ENCODE results near the gene TNFRSF18. TPM values are rescaled to one million over a fixed set of nuclear protein-coding genes. Genes with fewer than 3 reads are reported as not detected.

The TNFRSF18 gene
- total RNA-seq, 2 experiments from 2014 or later = 30.7 to 31.0 TPM

DNA sequence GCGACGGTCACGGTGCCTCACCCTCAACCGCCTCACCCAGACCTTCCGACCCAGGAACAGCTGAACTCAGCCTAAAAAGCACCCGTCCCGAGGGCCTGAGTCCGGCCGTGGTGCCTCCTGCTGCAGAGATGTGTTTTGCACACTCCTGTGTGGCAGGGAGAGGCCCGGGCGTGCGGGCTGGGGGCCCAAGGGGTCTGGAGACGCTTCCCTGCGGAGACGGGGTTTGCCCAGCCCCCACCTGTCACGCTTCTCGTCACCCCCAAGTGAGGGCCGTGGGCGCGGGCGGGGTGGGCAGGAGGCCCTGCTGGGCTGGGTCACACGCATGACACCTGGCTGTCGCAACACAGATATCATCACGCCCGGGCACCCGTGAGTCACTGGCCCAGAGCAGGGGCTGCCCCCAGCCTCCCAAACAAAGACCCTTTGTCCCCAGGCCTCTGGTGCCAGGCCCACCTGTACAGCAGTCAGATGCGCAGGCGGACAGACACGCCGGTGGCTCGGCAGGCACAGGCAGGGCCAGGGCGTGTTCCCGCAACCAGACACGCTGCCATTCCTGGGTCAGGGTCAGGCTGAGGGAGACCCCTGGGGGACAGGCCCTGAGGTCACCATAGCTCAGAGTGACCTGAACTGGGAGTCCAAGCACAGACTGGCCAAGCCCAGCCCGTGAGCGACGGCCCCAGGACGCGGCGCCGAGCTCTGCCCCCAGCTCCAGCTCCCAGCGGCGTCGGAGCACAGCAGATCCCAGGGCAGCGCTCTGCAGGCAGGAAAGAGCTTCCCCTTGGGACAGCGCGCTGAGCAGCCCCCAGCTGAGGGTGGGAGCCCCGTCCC lies 31.7 kb upstream of the TNFRSF18 start:
- Mint-ChIP-seq H3K9me3 (no peaks in the 10 kb centered on the region), H3K36me3 (ENCODE audit: low read depth) (peaks cover 10% of the 10 kb centered on the region), H3K27ac (no peak overlapping the region), H3K4me3 (no peak overlapping the region), H3K27me3 (ENCODE audit: low read depth) (peaks cover 3% of the 10 kb centered on the region), H3K4me1 (ENCODE audit: low read depth) (peaks cover 14% of the 10 kb centered on the region)
- DNase-seq = no peak
- CTCF ChIA-PET = interaction anchor here (0.7 to 0.9 kb wide), 2 partner anchors 116 to 117 kb away, joined by 3 read pairs; no protein-coding TSS in a partner anchor
- intact Hi-C loops (cut with micrococcal nuclease) = loop anchor here (10.0 kb wide), 1 partner anchor 203 kb away; no protein-coding TSS in a partner anchor

GRCh38 chr1:1236945-1237873 lies 30.8 kb upstream of the TNFRSF18 start:
- H3K4me3 Mint-ChIP-seq = no peak overlapping the region
- H3K9me3 Mint-ChIP-seq = no peaks in the 10 kb centered on the region
- intact Hi-C loops (cut with micrococcal nuclease) = loop anchor here (10.0 kb wide), 1 partner anchor 202 kb away; no protein-coding TSS in a partner anchor
- H3K27ac Mint-ChIP-seq = no peak overlapping the region
- CTCF ChIA-PET = interaction anchor here (0.6 to 0.9 kb wide), 2 partner anchors 84 to 116 kb away, joined by 3 read pairs; no protein-coding TSS in a partner anchor
- peaks cover 10% of the 10 kb centered on the region for H3K36me3 Mint-ChIP-seq (ENCODE audit: low read depth)
- peaks cover 3% of the 10 kb centered on the region for H3K27me3 Mint-ChIP-seq (ENCODE audit: low read depth)
- DNase-seq = no peak
- peaks cover 14% of the 10 kb centered on the region for H3K4me1 Mint-ChIP-seq (ENCODE audit: low read depth)

- no peak for DNase-seq
- CTCF ChIA-PET = no interaction called here
- no peaks in the 10 kb centered on the region for H3K9me3 Mint-ChIP-seq
- H3K36me3 Mint-ChIP-seq (ENCODE audit: low read depth) = peaks cover 10% of the 10 kb centered on the region
- no peak overlapping the region for H3K4me3 Mint-ChIP-seq
- intact Hi-C loops (cut with micrococcal nuclease) = loop anchor here (10.0 kb wide), 1 partner anchor 201 kb away; no protein-coding TSS in a partner anchor
- H3K4me1 Mint-ChIP-seq (ENCODE audit: low read depth) = peaks cover 14% of the 10 kb centered on the region
- H3K27me3 Mint-ChIP-seq (ENCODE audit: low read depth) = peaks cover 3% of the 10 kb centered on the region
- no peak overlapping the region for H3K27ac Mint-ChIP-seq
These were observed 29.9 kb upstream of the TNFRSF18 start for GRCh38 chr1:1236176-1236763.

DNA sequence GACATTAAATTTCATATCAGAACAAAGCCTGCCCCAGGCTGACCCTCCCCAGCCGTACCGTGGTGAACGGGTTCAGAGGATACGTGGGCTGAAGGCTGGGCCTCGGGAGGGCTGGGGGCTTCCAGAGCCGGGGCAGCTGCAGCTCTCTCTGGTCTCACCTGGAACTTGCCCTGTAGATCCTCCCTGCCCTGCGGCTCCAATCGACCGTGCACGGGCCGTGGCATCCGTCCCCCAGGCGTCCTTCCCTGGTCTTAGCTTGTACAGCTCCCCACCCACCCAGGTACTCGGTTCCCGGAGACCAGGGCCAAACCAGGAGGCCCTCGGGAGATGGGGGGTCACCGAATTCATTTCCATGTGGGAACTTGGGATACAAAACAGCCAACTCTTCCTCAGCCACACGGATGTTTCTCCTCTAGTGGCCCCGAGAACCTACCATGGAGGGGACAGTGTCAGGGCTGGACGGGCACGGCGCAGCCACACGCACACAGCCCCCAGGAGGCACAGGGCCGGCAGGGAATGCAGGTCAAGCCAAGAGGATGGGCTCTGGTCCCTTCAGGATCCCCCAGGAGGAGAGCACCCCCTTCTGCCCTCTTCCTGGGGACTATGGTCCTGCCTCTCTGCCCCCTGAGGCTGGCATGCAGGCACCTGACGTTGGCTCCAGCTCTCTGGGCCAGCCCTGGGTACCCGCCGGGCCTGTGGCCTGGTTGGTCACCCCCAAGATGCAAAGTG lies 28.8 kb upstream of the TNFRSF18 start:
- H3K4me3 Mint-ChIP-seq = no peak overlapping the region
- intact Hi-C loops (cut with micrococcal nuclease) = loop anchor here (10.0 kb wide), 1 partner anchor 200 kb away; no protein-coding TSS in a partner anchor
- no peak overlapping the region for H3K27ac Mint-ChIP-seq
- peaks cover 20% of the 10 kb centered on the region for H3K4me1 Mint-ChIP-seq (ENCODE audit: low read depth)
- no peaks in the 10 kb centered on the region for H3K27me3 Mint-ChIP-seq (ENCODE audit: low read depth)
- H3K9me3 Mint-ChIP-seq = no peaks in the 10 kb centered on the region
- CTCF ChIA-PET = no interaction called here
- no peak for DNase-seq
- peaks cover 14% of the 10 kb centered on the region for H3K36me3 Mint-ChIP-seq (ENCODE audit: low read depth)

DNA sequence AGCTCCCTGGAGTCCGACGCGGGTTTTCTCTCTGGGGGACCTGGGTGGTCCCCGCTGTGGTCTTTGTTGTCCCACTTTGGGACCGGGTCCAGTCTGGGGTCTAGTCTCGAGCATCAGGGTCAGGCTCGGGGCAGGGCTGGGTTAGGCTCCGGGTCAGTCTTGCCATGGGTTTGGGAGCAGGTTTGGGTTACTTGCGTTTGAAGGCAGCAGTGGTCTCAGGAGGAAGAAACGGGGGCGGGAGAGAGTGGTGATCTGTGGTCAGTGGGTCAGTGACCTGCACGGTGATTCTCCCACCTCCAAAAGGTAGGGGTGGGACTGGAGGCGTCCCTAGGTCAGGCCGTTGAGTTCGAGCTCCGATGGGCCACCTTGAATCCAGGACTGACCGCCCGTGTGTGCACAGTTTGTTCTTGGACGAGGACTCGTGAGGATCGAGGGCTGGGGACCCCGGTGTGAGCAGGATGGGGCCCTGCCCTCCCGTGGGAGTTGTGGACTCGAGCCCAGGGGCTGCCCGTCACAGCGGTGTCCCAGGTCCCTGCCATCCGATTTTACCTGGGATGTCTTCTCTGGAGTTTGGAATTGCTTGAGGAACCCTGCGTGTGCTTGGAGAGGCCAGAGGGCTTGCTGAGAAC lies 27.9 kb upstream of the TNFRSF18 start:
- CTCF ChIA-PET = no interaction called here
- Mint-ChIP-seq H3K36me3 (ENCODE audit: low read depth) (peaks cover 15% of the 10 kb centered on the region), H3K4me1 (ENCODE audit: low read depth) (peaks cover 28% of the 10 kb centered on the region), H3K27ac (peak overlapping the region; percentile 19), H3K4me3 (peak overlapping the region; percentile 74), H3K9me3 (no peaks in the 10 kb centered on the region), H3K27me3 (ENCODE audit: low read depth) (no peaks in the 10 kb centered on the region)
- intact Hi-C loops (cut with micrococcal nuclease) = loop anchor here (10.0 kb wide), 1 partner anchor 199 kb away; no protein-coding TSS in a partner anchor
- no peak for DNase-seq

DNA sequence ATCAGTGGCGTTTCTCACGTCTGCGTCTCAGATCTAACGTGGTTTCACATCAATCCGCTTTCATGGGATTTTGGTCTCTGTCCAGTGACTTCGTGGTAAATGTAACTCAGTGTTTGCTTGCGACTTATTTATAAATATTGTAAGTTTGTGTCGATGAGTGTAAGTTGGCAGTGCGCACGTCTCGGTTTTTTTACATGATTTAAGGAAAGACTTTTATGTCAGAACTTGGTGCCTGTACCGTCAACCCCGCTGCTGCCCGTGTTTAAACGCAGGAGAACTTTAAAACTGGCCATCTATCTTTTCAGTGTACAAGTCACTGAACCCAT lies 27.1 kb upstream of the TNFRSF18 start:
- H3K4me1 Mint-ChIP-seq (ENCODE audit: low read depth) = peaks cover 34% of the 10 kb centered on the region
- H3K9me3 Mint-ChIP-seq = no peaks in the 10 kb centered on the region
- H3K36me3 Mint-ChIP-seq (ENCODE audit: low read depth) = peaks cover 18% of the 10 kb centered on the region
- no peaks in the 10 kb centered on the region for H3K27me3 Mint-ChIP-seq (ENCODE audit: low read depth)
- peak overlapping the region; percentile 68 for H3K27ac Mint-ChIP-seq
- intact Hi-C loops (cut with micrococcal nuclease) = loop anchor here (10.0 kb wide), 1 partner anchor 199 kb away; no protein-coding TSS in a partner anchor
- CTCF ChIA-PET = no interaction called here
- H3K4me3 Mint-ChIP-seq = peak overlapping the region; percentile 74
- no peak for DNase-seq

DNA sequence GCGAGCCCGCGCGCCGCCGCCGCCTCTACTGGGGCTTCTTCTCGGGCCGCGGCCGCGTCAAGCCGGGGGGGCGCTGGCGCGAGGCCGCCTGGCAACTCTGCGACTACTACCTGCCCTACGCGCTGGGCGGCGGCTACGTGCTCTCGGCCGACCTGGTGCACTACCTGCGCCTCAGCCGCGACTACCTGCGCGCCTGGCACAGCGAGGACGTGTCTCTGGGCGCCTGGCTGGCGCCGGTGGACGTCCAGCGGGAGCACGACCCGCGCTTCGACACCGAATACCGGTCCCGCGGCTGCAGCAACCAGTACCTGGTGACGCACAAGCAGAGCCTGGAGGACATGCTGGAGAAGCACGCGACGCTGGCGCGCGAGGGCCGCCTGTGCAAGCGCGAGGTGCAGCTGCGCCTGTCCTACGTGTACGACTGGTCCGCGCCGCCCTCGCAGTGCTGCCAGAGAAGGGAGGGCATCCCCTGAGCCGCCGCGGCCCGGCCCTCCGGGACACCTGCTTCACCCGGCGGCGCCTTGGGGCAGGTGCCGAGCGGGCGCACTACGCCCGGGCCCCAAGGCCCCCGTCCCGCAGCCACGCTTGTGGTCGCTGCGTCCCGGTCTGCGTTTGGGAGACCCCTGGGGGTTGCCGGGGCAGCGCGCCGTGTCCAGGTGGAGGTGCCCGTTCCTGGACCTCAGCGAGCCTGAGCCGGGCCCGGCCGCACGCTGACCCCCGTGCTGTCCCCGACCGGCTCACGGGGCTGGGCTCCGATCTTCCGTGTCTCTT lies 26.6 kb upstream of the TNFRSF18 start:
- Mint-ChIP-seq H3K27ac (peak overlapping the region; percentile 68), H3K4me1 (ENCODE audit: low read depth) (peaks cover 35% of the 10 kb centered on the region), H3K4me3 (peak overlapping the region; percentile 74), H3K27me3 (ENCODE audit: low read depth) (no peaks in the 10 kb centered on the region), H3K9me3 (no peaks in the 10 kb centered on the region), H3K36me3 (ENCODE audit: low read depth) (peaks cover 18% of the 10 kb centered on the region)
- CTCF ChIA-PET = no interaction called here
- DNase-seq = no peak
- intact Hi-C loops (cut with micrococcal nuclease) = loop anchor here (1.0 to 10.0 kb wide), 3 partner anchors 75 to 198 kb away; partner anchors contain the start of genes C1orf159 and PUSL1

GRCh38 chr1:1232208-1232795 lies 25.9 kb upstream of the TNFRSF18 start, which contains the start of gene B3GALT6:
Gene B3GALT6, plus strand, starts transcription at chr1:1232237. Its CDS starts 42 bp downstream, at chr1:1232279.
- Mint-ChIP-seq H3K27me3 (ENCODE audit: low read depth) (no peaks in the 10 kb centered on the region), H3K27ac (peak within 1 kb of the TSS; percentile 86), H3K4me1 (ENCODE audit: low read depth) (peaks cover 35% of the 10 kb centered on the region), H3K4me3 (peak within 1 kb of the TSS; percentile 86), H3K36me3 (ENCODE audit: low read depth) (peaks cover 21% of the 10 kb centered on the region), H3K9me3 (no peaks in the 10 kb centered on the region)
- intact Hi-C loops (cut with micrococcal nuclease) = loop anchor here (1.0 to 10.0 kb wide), 3 partner anchors 76 to 198 kb away; partner anchors contain the start of genes C1orf159 and PUSL1
- CTCF ChIA-PET = interaction anchor here (1.5 kb wide), 1 partner anchor 110 kb away, joined by 9 read pairs; no protein-coding TSS in a partner anchor
- DNase-seq = no peak

DNA sequence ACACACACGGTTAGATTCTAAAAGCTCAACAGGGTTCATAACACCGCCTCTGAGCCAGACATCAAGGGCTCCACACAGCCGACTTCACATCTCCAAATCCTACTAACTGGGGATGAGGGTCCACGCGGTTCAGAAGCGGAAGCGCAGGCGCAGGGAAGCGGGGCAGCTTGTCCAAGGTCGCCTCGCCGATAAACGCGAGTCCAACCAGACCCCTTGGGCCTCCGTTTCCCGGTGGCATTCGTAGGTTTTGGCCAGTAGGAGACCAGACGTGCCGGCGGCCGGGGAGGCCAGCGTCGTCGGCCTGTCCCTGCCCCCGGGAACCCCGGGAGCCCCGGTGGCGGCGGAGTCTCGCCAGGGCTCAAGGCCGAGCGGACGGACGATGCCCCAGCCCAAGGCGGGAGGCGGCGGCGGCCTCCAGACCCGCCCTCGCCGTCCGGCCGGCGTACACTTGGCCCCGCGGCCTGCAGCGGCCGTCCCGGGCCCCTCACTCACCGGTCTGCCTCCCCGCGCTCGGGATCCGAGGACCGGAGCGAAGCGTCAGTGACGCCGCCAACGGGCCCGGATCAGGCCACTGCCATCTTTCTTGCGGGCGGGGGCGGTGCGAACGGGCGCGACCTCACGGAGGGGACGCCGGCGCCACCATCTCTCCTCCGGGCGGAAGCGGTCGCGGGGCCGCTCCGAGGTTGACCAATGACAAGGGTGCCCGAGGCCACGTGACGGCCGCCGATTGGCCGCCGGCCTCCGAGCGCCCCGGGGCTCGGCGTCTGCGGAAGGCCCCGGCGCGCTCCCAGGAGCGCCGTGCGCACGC lies 25.2 kb upstream of the TNFRSF18 start, which contains the start of gene SDF4:
SDF4 (minus strand) TSS at position 602 of the 808 bp plus-strand sequence. CDS start 3,229 bp downstream, outside the sequence.
- Mint-ChIP-seq H3K4me3 (peak within 1 kb of the TSS; percentile 86), H3K27me3 (ENCODE audit: low read depth) (no peaks in the 10 kb centered on the region), H3K4me1 (ENCODE audit: low read depth) (peaks cover 35% of the 10 kb centered on the region), H3K9me3 (no peaks in the 10 kb centered on the region), H3K36me3 (ENCODE audit: low read depth) (peaks cover 21% of the 10 kb centered on the region), H3K27ac (peak within 1 kb of the TSS; percentile 86)
- intact Hi-C loops (cut with micrococcal nuclease) = loop anchor here (1.0 to 10.0 kb wide), 6 partner anchors 19 to 197 kb away; partner anchors contain the start of genes C1orf159, PUSL1 and UBE2J2
- DNase-seq = peak; percentile 97
- CTCF ChIA-PET = interaction anchor here (1.0 to 1.5 kb wide), 2 partner anchors 51 to 109 kb away, joined by 3 to 9 read pairs; no protein-coding TSS in a partner anchor
